ENCODE results near the gene TRANK1.

GRCh38 chr3:36786921-36787890 lies 157.6 kb downstream of the TRANK1 start:
- TF ChIP-seq, protein P1, sequence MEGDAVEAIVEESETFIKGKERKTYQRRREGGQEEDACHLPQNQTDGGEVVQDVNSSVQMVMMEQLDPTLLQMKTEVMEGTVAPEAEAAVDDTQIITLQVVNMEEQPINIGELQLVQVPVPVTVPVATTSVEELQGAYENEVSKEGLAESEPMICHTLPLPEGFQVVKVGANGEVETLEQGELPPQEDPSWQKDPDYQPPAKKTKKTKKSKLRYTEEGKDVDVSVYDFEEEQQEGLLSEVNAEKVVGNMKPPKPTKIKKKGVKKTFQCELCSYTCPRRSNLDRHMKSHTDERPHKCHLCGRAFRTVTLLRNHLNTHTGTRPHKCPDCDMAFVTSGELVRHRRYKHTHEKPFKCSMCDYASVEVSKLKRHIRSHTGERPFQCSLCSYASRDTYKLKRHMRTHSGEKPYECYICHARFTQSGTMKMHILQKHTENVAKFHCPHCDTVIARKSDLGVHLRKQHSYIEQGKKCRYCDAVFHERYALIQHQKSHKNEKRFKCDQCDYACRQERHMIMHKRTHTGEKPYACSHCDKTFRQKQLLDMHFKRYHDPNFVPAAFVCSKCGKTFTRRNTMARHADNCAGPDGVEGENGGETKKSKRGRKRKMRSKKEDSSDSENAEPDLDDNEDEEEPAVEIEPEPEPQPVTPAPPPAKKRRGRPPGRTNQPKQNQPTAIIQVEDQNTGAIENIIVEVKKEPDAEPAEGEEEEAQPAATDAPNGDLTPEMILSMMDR (IDR thresholded peaks at IDR 0.05; ENCODE audit: insufficient read depth, low read length, poor library complexity, severe bottlenecking): no peak
- no peak for TF ChIP-seq EZH2phosphoT487 (conservative IDR thresholded peaks at IDR 0.05; ENCODE audit: low read length)
